Nephron progenitor cell (in vitro differentiated cells): Measurements from ENCODE around the gene LEKR1.
A peak's percentile ranks its signal among the peaks of the same experiment; 100 is the strongest.
"Not testable (repeated sequence)": the region's sequence is repeated elsewhere in the genome, so short reads cannot be mapped to it uniquely, and the experiment has no call there.

Experiments
- DNase-seq: peaks from one replicate; pipeline ENCODE4 v3.0.0; 2021
- H3K27ac Mint-ChIP-seq: 2 replicates; pipeline ENCODE4 v1.8.0; 2021; ENCODE audit warnings: mild to moderate bottlenecking, moderate library complexity, mixed read lengths
- H3K27me3 Mint-ChIP-seq: 2 replicates; pipeline ENCODE4 v1.8.0; 2021; ENCODE audit warnings: mild to moderate bottlenecking, low read depth, mixed read lengths; ENCODE audit not compliant: poor library complexity
- H3K36me3 Mint-ChIP-seq: 2 replicates; pipeline ENCODE4 v1.8.0; 2021; ENCODE audit warnings: low read depth, mixed read lengths
- H3K4me1 Mint-ChIP-seq: 2 replicates; pipeline ENCODE4 v1.8.0; 2021; ENCODE audit warnings: mixed read lengths
- H3K4me3 Mint-ChIP-seq: 2 replicates; pipeline ENCODE4 v1.8.0; 2021; ENCODE audit warnings: mild to moderate bottlenecking, moderate library complexity, mixed read lengths
- H3K9me3 Mint-ChIP-seq: 2 replicates; pipeline ENCODE4 v1.8.0; 2021; ENCODE audit warnings: mild to moderate bottlenecking, moderate library complexity, mixed read lengths
- CTCF ChIP-seq: fragments of 200-600 bp; sonication (generic); IDR thresholded peaks from 2 replicates; pipeline ENCODE4 v1.5.0; 2021; ENCODE audit warnings: antibody characterized with exemption

LEKR1 gene

GRCh38 chr3:156792945-156793344 is 33.2 kb upstream of the LEKR1 start:
- peaks cover 13% of the 10 kb centered on the region for H3K4me1 Mint-ChIP-seq

GRCh38 chr3:156793400-156793799 is 32.8 kb upstream of the LEKR1 start:
- Mint-ChIP-seq H3K4me3 (no peak overlapping the region), H3K4me1 (peaks cover 13% of the 10 kb centered on the region)

More at GRCh38 chr3:156792945-156793344, 33.2 kb upstream of the LEKR1 start:
- no peaks in the 10 kb centered on the region for H3K9me3 Mint-ChIP-seq
- H3K27ac Mint-ChIP-seq = peak overlapping the region; percentile 91
- DNase-seq = no peak
- no peaks in the 10 kb centered on the region for H3K36me3 Mint-ChIP-seq
- no peak overlapping the region for H3K4me3 Mint-ChIP-seq
- H3K27me3 Mint-ChIP-seq = no peaks in the 10 kb centered on the region
- TF ChIP-seq CTCF = no peak

GRCh38 chr3:156793851-156794250 is 32.3 kb upstream of the LEKR1 start:
- H3K27ac Mint-ChIP-seq = peak overlapping the region; percentile 91
- no peak for TF ChIP-seq CTCF
- no peak for DNase-seq
- no peaks in the 10 kb centered on the region for H3K36me3 Mint-ChIP-seq
- no peak overlapping the region for H3K4me3 Mint-ChIP-seq
- H3K27me3 Mint-ChIP-seq = no peaks in the 10 kb centered on the region
- peaks cover 2% of the 10 kb centered on the region for H3K9me3 Mint-ChIP-seq
- H3K4me1 Mint-ChIP-seq = peaks cover 13% of the 10 kb centered on the region

More at GRCh38 chr3:156793400-156793799, 32.8 kb upstream of the LEKR1 start:
- H3K36me3 Mint-ChIP-seq = no peaks in the 10 kb centered on the region
- no peaks in the 10 kb centered on the region for H3K9me3 Mint-ChIP-seq
- no peak for DNase-seq
- H3K27me3 Mint-ChIP-seq = no peaks in the 10 kb centered on the region
- peak overlapping the region; percentile 91 for H3K27ac Mint-ChIP-seq
- TF ChIP-seq CTCF = no peak

- H3K36me3 Mint-ChIP-seq = peaks cover 10% of the 10 kb centered on the region
- no peak for TF ChIP-seq CTCF
- H3K4me3 Mint-ChIP-seq = no peak overlapping the region
- H3K27me3 Mint-ChIP-seq = no peaks in the 10 kb centered on the region
- peaks cover 13% of the 10 kb centered on the region for H3K4me1 Mint-ChIP-seq
- H3K9me3 Mint-ChIP-seq = peaks cover 19% of the 10 kb centered on the region
- H3K27ac Mint-ChIP-seq = no peak overlapping the region
- DNase-seq = no peak
Measured at GRCh38 chr3:156795890-156796481, 30.2 kb upstream of the LEKR1 start.

GRCh38 chr3:156797368-156797767 is 28.8 kb upstream of the LEKR1 start:
- DNase-seq = no peak
- peaks cover 8% of the 10 kb centered on the region for H3K4me1 Mint-ChIP-seq
- TF ChIP-seq CTCF = no peak
- no peak overlapping the region for H3K27ac Mint-ChIP-seq
- no peaks in the 10 kb centered on the region for H3K27me3 Mint-ChIP-seq
- H3K4me3 Mint-ChIP-seq = no peak overlapping the region
- peaks cover 10% of the 10 kb centered on the region for H3K36me3 Mint-ChIP-seq
- peaks cover 19% of the 10 kb centered on the region for H3K9me3 Mint-ChIP-seq

GRCh38 chr3:156800287-156800686 is 25.9 kb upstream of the LEKR1 start:
- peaks cover 10% of the 10 kb centered on the region for H3K36me3 Mint-ChIP-seq
- H3K4me3 Mint-ChIP-seq, DNase-seq, H3K27ac Mint-ChIP-seq, H3K4me1 Mint-ChIP-seq, H3K27me3 Mint-ChIP-seq: not testable (repeated sequence)
- peaks cover 19% of the 10 kb centered on the region for H3K9me3 Mint-ChIP-seq
